GM06990 (cell line): ENCODE data around the gene NMNAT3.

Experiments used
- DNase-seq: peaks from one replicate; pipeline ENCODE4 v3.0.0-alpha.2; 2011; ENCODE audit not compliant: insufficient read length; ENCODE audit errors: extremely low read depth
- H3K27me3 ChIP-seq: replicated peaks from 2 replicates; pipeline ENCODE4 v1.6.0; 2011; ENCODE audit warnings: low read length; ENCODE audit not compliant: control insufficient read depth, insufficient read depth
- H3K36me3 ChIP-seq: 2 replicates; pipeline ENCODE4 v1.5.1; 2011; ENCODE audit warnings: low read length; ENCODE audit not compliant: control insufficient read depth, insufficient read depth
- H3K4me3 ChIP-seq: replicated peaks from 2 replicates; pipeline ENCODE4 v1.5.1; 2011; ENCODE audit warnings: low read depth, mild to moderate bottlenecking, control low read depth, low read length
- TF ChIP-seq, protein P1 (sequence below): IDR thresholded peaks from 2 replicates; pipeline ENCODE4 v1.5.1; 2011; ENCODE audit warnings: low read length, control low read depth, mild to moderate bottlenecking, inconsistent platforms; ENCODE audit not compliant: insufficient read depth, poor library complexity, severe bottlenecking

NMNAT3 gene

GRCh38 chr3:139620438-139620837 lies 57.3 kb downstream of the NMNAT3 start:
- DNase-seq = no peak
- Histone ChIP-seq H3K36me3 (no peaks in the 10 kb centered on the region), H3K27me3 (no peaks in the 10 kb centered on the region; the same call in 1 of the 2 replicates), H3K4me3 (no peak overlapping the region)
- TF ChIP-seq, protein P1, sequence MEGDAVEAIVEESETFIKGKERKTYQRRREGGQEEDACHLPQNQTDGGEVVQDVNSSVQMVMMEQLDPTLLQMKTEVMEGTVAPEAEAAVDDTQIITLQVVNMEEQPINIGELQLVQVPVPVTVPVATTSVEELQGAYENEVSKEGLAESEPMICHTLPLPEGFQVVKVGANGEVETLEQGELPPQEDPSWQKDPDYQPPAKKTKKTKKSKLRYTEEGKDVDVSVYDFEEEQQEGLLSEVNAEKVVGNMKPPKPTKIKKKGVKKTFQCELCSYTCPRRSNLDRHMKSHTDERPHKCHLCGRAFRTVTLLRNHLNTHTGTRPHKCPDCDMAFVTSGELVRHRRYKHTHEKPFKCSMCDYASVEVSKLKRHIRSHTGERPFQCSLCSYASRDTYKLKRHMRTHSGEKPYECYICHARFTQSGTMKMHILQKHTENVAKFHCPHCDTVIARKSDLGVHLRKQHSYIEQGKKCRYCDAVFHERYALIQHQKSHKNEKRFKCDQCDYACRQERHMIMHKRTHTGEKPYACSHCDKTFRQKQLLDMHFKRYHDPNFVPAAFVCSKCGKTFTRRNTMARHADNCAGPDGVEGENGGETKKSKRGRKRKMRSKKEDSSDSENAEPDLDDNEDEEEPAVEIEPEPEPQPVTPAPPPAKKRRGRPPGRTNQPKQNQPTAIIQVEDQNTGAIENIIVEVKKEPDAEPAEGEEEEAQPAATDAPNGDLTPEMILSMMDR = no peak

GRCh38 chr3:139619484-139619883 lies 58.3 kb downstream of the NMNAT3 start:
- DNase-seq = no peak
- no peak overlapping the region for H3K4me3 ChIP-seq
- H3K36me3 ChIP-seq = no peaks in the 10 kb centered on the region
- TF ChIP-seq, protein P1 = no peak
- H3K27me3 ChIP-seq = no peaks in the 10 kb centered on the region; the same call in 1 of the 2 replicates

DNA sequence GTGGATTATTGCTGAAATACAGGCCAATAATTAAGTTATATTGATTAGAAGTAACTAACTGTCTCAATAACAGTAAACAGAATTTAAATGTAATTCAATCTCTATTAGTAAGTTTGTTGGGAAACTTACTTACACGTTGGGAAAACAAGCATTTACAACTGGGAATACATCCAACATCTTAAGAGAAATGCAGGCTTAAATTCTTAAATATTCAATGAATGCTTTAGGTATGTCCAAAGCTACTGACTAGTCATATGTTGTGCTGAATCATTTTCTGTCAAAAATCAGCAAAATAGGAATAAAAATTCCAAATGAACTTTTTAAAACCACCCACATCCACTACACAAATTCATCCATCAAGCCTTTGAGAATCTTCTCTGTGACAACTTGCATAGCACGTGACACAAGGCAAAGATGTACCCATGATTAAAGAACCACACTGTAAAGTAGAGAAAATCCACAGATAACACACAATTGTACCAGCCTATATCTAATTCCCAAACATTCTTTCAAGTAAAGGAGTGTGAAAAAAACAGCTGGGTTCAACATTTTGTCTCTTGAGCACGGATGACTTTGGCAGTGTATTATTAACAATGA lies 60.0 kb downstream of the NMNAT3 start:
- TF ChIP-seq, protein P1 = no peak
- no peak for DNase-seq
- H3K36me3 ChIP-seq = no peaks in the 10 kb centered on the region

DNA sequence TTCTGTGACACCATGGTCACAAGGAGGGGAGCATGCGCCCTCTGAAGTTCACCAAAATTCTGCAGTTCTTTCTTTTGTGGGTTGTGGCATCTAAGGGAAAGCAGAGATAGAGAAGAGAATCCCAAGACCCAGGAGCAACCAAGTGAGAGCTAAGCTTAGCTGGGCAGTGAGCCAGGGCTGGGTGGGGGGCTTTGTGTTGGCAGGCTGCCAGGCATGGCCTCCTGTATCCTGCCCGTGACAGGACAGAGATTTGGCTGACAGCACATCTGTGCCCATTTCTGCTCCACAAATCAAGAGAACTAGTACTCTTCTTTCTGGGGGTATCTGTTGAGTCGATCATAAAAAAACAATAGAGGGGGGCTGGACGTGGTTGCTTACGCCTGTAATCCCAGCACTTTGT lies 66.2 kb downstream of the NMNAT3 start:
- DNase-seq = no peak
- no peaks in the 10 kb centered on the region; the same call in 1 of the 2 replicates for H3K27me3 ChIP-seq
- H3K4me3 ChIP-seq = no peak overlapping the region
- TF ChIP-seq, protein P1 = no peak
- H3K36me3 ChIP-seq = no peaks in the 10 kb centered on the region

More for the DNA sequence above, 60.0 kb downstream of the NMNAT3 start:
- H3K27me3 ChIP-seq = no peaks in the 10 kb centered on the region; the same call in 1 of the 2 replicates
- no peak overlapping the region for H3K4me3 ChIP-seq

DNA sequence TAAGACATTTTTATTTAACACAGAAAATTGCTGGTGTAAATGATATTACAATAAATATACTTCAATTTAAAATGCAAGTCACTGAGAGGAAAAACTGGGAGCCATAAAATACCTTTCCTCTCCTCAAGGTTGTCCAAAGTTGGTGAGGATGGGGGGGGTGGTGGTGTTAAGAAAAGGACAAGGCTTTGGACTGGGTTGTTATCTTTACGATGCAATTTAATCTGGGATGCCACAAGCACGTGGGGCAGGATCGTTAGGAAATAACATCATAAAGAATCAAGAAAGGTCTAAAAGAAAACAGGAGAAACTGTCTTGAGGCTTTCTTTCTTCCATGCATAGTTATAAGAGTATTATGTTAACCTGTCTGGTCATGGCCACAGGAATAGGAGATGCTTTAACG lies 66.9 kb downstream of the NMNAT3 start:
- Histone ChIP-seq H3K27me3 (no peaks in the 10 kb centered on the region), H3K4me3 (no peak overlapping the region), H3K36me3 (no peaks in the 10 kb centered on the region)
- TF ChIP-seq, protein P1 = no peak
- DNase-seq = no peak

- no peak for DNase-seq
- no peaks in the 10 kb centered on the region for H3K36me3 ChIP-seq
- H3K27me3 ChIP-seq = no peaks in the 10 kb centered on the region
- TF ChIP-seq, protein P1 = no peak
- H3K4me3 ChIP-seq = no peak overlapping the region
Observed at GRCh38 chr3:139608924-139609323, 68.8 kb downstream of the NMNAT3 start.
